K562 (cell line): Measurements from ENCODE around the gene SLC1A2. TPM values are rescaled to one million over a fixed set of nuclear protein-coding genes. Genes with fewer than 3 reads are reported as not detected.

ENCODE experiments used
- BRF1 ChIP-seq: IDR thresholded peaks from 3 replicates; pipeline ENCODE4 v1.6.1; 2011; ENCODE audit warnings: borderline replicate concordance, mild to moderate bottlenecking; ENCODE audit not compliant: insufficient read length; ENCODE audit errors: extremely low read depth
- PYGO2 ChIP-seq: fragments of 450-650 bp; IDR thresholded peaks from 2 replicates; pipeline ENCODE4 v1.6.1; 2016; ENCODE audit warnings: mild to moderate bottlenecking, missing genetic modification characterization, moderate library complexity, missing compliant biosample characterization
- SREBF2 ChIP-seq: sonication (generic); formaldehyde crosslinking; IDR thresholded peaks from 2 replicates; pipeline ENCODE4 v1.4.0; 2020; ENCODE audit warnings: mild to moderate bottlenecking, missing genetic modification reagents
- ZBTB1 ChIP-seq: sonication (generic); formaldehyde crosslinking; IDR thresholded peaks from 2 replicates; pipeline ENCODE4 v1.8.1; 2023; ENCODE audit warnings: missing genetic modification reagents, low read depth, mild to moderate bottlenecking, borderline replicate concordance
- ZNF124 ChIP-seq: sonication (generic); formaldehyde crosslinking; IDR thresholded peaks from 2 replicates; pipeline ENCODE4 v1.8.1; 2022; ENCODE audit warnings: missing genetic modification reagents
- ZNF143 ChIP-seq: sonication (generic); formaldehyde crosslinking; IDR thresholded peaks from 2 replicates; pipeline ENCODE4 v1.9.0; 2022; ENCODE audit warnings: mild to moderate bottlenecking, missing genetic modification reagents
- polyA plus RNA-seq, 8 experiments: library from polyadenylated mRNA; depleted of rRNA in 4 of 8; stranded (reverse) in 5 of 8; unstranded in 3 of 8; fragments of >200 nt; fragmentation: Nextera tagmentation in 2 of 8; fragmentation: Illumina TruSeq in 1 of 8; extraction: Ambion mirVana in 2 of 8; extraction: Trizol in 1 of 8; gene quantifications; 2 replicates each; pipeline versions ENCODE4 v1.2.1 to v1.2.3, GENCODE V29; 2011 to 2014; ENCODE audit warnings: inconsistent platforms in 1 of 8, missing spikeins in 1 of 8
- total RNA-seq, 7 experiments: library from RNA; depleted of rRNA in 6 of 7; stranded (reverse); fragments of >200 nt in 6 of 7; fragmentation: Illumina TruSeq in 2 of 7; extraction: Trizol in 2 of 7; gene quantifications; 2 replicates each; pipeline versions ENCODE4 v1.2.1 to v1.2.3, GENCODE V29; 2011 to 2021; ENCODE audit warnings: low replicate concordance in 1 of 7
- TF ChIP-seq, protein P1 (sequence below): IDR thresholded peaks from 2 replicates; pipeline ENCODE4 v1.6.1; 2011; ENCODE audit not compliant: insufficient read length; ENCODE audit errors: extremely low read depth
- TF ChIP-seq, protein P2 (sequence below): sonication (generic); formaldehyde crosslinking; IDR thresholded peaks from 2 replicates; pipeline ENCODE4 v1.9.0; 2022; ENCODE audit warnings: mild to moderate bottlenecking, missing genetic modification reagents
- TF ChIP-seq, protein P3 (sequence below): sonication (generic); formaldehyde crosslinking; IDR thresholded peaks from 2 replicates; pipeline ENCODE4 v1.5.0; 2020; ENCODE audit warnings: missing genetic modification reagents
- TF ChIP-seq, protein P4 (sequence below): sonication (generic); formaldehyde crosslinking; IDR thresholded peaks from 2 replicates; pipeline ENCODE4 v1.8.0; 2022; ENCODE audit warnings: missing genetic modification reagents, mild to moderate bottlenecking, borderline replicate concordance

The SLC1A2 gene
- total and polyA plus RNA-seq, 9 of the 15 experiments (the other 6 are each of a cell fraction or from before 2014, with no cell fraction given), result 0.03 to 0.07 (median 0.04) TPM; not detected in 5

DNA sequence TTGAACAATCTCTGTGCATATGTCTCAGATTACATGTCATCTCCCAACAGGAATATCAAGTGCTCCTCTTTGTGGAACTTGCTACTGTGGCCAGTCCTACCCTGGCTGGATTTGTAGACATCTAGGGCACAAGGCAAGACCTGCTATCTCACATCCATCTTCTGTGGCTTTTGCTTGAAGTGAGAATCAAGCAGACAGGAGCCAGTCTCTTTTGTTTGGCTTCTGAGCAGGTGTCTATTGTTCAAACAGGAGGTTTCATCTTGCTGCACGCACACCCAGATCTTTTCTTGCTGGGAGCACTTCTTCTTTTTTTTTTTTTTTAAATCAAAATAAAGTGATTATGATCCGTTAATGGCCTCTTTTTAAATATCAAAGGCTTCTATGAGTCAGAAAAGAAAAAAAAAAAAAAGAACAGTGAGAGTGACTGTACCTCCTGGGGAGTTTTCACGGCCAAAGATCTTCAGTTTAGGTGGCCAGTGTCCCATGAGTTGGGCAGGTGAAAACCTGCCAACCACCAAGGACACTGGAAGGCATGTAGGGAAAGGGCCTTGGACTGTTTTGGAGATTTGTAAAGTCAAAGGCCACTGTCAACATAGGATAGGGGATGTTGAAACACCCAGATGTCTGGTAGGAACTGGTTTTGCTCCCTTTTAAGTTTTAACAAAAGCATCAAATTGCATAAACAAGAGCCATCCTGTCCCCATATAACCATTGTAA is 202.2 kb downstream of the SLC1A2 start (continued):
- TF ChIP-seq, protein P1, sequence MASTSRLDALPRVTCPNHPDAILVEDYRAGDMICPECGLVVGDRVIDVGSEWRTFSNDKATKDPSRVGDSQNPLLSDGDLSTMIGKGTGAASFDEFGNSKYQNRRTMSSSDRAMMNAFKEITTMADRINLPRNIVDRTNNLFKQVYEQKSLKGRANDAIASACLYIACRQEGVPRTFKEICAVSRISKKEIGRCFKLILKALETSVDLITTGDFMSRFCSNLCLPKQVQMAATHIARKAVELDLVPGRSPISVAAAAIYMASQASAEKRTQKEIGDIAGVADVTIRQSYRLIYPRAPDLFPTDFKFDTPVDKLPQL, result no peak
- TF ChIP-seq ZBTB1 (CRISPR knock-in tag) (no peak), BRF1 (no peak), ZNF143 (CRISPR knock-in tag) (no peak), PYGO2 (no peak), SREBF2 (CRISPR knock-in tag) (no peak), ZNF124 (CRISPR knock-in tag) (no peak)
- TF ChIP-seq, protein P2, sequence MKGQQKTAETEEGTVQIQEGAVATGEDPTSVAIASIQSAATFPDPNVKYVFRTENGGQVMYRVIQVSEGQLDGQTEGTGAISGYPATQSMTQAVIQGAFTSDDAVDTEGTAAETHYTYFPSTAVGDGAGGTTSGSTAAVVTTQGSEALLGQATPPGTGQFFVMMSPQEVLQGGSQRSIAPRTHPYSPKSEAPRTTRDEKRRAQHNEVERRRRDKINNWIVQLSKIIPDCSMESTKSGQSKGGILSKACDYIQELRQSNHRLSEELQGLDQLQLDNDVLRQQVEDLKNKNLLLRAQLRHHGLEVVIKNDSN (CRISPR knock-in tag), result no peak
- TF ChIP-seq, protein P3, sequence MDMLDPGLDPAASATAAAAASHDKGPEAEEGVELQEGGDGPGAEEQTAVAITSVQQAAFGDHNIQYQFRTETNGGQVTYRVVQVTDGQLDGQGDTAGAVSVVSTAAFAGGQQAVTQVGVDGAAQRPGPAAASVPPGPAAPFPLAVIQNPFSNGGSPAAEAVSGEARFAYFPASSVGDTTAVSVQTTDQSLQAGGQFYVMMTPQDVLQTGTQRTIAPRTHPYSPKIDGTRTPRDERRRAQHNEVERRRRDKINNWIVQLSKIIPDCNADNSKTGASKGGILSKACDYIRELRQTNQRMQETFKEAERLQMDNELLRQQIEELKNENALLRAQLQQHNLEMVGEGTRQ (CRISPR knock-in tag), result no peak
- TF ChIP-seq, protein P4, sequence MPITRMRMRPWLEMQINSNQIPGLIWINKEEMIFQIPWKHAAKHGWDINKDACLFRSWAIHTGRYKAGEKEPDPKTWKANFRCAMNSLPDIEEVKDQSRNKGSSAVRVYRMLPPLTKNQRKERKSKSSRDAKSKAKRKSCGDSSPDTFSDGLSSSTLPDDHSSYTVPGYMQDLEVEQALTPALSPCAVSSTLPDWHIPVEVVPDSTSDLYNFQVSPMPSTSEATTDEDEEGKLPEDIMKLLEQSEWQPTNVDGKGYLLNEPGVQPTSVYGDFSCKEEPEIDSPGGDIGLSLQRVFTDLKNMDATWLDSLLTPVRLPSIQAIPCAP, result no peak
